Osteoblast (primary cell): ENCODE data around the gene ARHGAP29. TPM values are rescaled to one million over a fixed set of nuclear protein-coding genes. Genes with fewer than 3 reads are reported as not detected.

Experiments used
- DNase-seq: peaks from one replicate; pipeline ENCODE4 v3.0.0; 2011; ENCODE audit warnings: low spot score, mixed read lengths; ENCODE audit not compliant: insufficient read length; ENCODE audit errors: missing footprints
- H2AFZ ChIP-seq: 2 replicates; pipeline ENCODE4 v1.6.0; 2011; ENCODE audit warnings: mild to moderate bottlenecking, low read length
- H3K27ac ChIP-seq: 2 replicates; pipeline ENCODE4 v1.5.1; 2011; ENCODE audit warnings: mild to moderate bottlenecking, low read depth, low read length, moderate library complexity
- H3K27me3 ChIP-seq: 2 replicates; pipeline ENCODE4 v1.6.0; 2012; ENCODE audit warnings: mild to moderate bottlenecking, control low read depth, inconsistent platforms, low read length, moderate library complexity; ENCODE audit not compliant: insufficient read depth
- H3K36me3 ChIP-seq: 2 replicates; pipeline ENCODE4 v1.5.1; 2011; ENCODE audit warnings: mild to moderate bottlenecking, low read length, control low read depth, moderate library complexity; ENCODE audit not compliant: insufficient read depth
- H3K4me1 ChIP-seq: 2 replicates; pipeline ENCODE4 v1.5.1; 2011; ENCODE audit warnings: mild to moderate bottlenecking, low read length, control low read depth, moderate library complexity; ENCODE audit not compliant: insufficient read depth
- H3K4me2 ChIP-seq: 2 replicates; pipeline ENCODE4 v1.6.0; 2011; ENCODE audit warnings: mild to moderate bottlenecking, low read length; ENCODE audit not compliant: insufficient read depth
- H3K4me3 ChIP-seq: fragments of 200-600 bp; sonication (generic); 3 replicates; pipeline ENCODE4 v1.5.1; 2012; ENCODE audit warnings: mild to moderate bottlenecking, low read length, inconsistent platforms; ENCODE audit not compliant: insufficient read depth
- H3K79me2 ChIP-seq: 2 replicates; pipeline ENCODE4 v1.6.0; 2012; ENCODE audit warnings: mild to moderate bottlenecking, low read length, control low read depth, inconsistent platforms; ENCODE audit not compliant: insufficient read depth
- H3K9me3 ChIP-seq: 2 replicates; pipeline ENCODE4 v1.5.1; 2011; ENCODE audit warnings: low read depth, low read length, control low read depth
- H4K20me1 ChIP-seq: 2 replicates; pipeline ENCODE4 v1.6.0; 2012; ENCODE audit warnings: mild to moderate bottlenecking, low read length, control low read depth; ENCODE audit not compliant: insufficient read depth
- CTCF ChIP-seq: IDR thresholded peaks from 2 replicates; pipeline ENCODE4 v1.5.1; 2011; ENCODE audit warnings: mild to moderate bottlenecking, low read depth, low read length, moderate library complexity; ENCODE audit errors: extremely low read depth
- total RNA-seq: library from RNA; depleted of rRNA; stranded (reverse); fragments of >200 nt; gene quantifications from 2 replicates; pipeline ENCODE4 v1.2.3, GENCODE V29; 2012

Gene ARHGAP29
- total RNA-seq, 1 donor = 17.0 TPM

DNA sequence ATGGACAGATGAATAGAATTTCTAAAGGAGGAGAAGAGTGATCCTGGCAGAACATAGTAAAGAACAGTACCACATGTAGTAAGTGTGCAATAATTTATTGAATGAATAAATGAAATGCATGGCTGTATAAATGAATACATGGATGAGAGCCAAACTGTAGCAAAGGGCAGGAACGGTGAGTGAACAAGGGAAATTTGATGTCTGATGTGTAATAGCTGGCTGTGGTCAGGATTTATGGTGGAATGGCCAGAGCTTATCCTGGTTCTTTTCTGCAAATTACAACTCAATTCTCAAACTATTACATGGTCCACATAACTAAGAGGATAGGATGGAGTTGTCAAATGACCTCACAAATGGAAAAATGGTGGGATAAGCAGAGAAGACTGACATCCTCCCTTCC lies 43.2 kb upstream of the ARHGAP29 start:
- H3K27ac ChIP-seq = peak overlapping the region; percentile 51
- no peaks in the 10 kb centered on the region for H3K36me3 ChIP-seq
- H3K4me1 ChIP-seq = peaks cover 46% of the 10 kb centered on the region
- H3K79me2 ChIP-seq = no peaks in the 10 kb centered on the region
- no peaks in the 10 kb centered on the region for H3K27me3 ChIP-seq
- no peaks in the 10 kb centered on the region for H4K20me1 ChIP-seq
- DNase-seq = no peak
- no peaks in the 10 kb centered on the region for H3K9me3 ChIP-seq
- no peak overlapping the region for H3K4me2 ChIP-seq
- no peak for TF ChIP-seq CTCF
- no peak overlapping the region for H3K4me3 ChIP-seq
- no peak overlapping the region for H2AFZ ChIP-seq

DNA sequence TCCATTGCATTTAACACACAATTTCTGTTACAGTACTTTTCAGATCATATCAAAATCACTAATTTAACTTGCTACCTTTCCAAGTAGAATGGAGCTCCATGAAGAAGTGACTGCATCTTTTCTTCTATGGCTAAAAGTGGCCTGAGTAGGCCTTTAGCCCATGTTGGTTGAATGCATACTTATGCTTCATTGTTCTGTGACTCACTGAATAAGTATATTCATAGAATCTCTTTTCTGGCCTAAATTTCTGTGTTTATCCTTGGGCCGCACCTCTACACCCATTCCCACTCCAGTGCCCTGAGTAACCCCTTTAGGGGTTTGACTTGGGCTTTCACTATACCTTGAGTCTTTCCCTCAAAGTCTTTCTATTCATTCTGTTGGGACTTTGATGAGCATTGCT lies 42.1 kb upstream of the ARHGAP29 start:
- Histone ChIP-seq H3K27me3 (no peaks in the 10 kb centered on the region), H3K36me3 (no peaks in the 10 kb centered on the region), H2AFZ (no peak overlapping the region), H3K4me2 (no peak overlapping the region), H3K9me3 (no peaks in the 10 kb centered on the region), H3K4me3 (no peak overlapping the region), H4K20me1 (no peaks in the 10 kb centered on the region), H3K79me2 (no peaks in the 10 kb centered on the region), H3K27ac (no peak overlapping the region), H3K4me1 (peaks cover 36% of the 10 kb centered on the region)
- DNase-seq = no peak
- no peak for TF ChIP-seq CTCF

DNA sequence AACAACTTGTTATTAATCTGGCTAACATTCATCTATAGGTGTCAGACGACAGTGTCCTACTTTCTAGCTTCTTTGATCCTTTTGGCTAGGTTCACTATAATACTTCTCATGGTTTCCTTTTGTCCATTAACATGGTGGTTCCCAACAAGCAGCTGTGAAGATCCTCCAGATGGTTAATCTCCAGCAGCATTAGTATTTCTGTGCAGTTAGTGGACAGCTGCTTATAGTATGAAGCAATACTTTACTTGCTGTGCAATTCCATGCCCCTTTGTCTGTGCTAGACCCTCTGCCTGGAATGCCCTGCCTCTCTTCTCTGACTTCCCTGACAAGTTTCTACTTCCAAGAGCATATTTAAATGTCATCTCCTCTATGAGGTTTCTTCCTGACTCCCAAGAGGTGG lies 41.7 kb upstream of the ARHGAP29 start:
- Histone ChIP-seq H4K20me1 (no peaks in the 10 kb centered on the region), H3K4me2 (no peak overlapping the region), H2AFZ (no peak overlapping the region), H3K4me3 (no peak overlapping the region), H3K4me1 (peaks cover 33% of the 10 kb centered on the region), H3K36me3 (no peaks in the 10 kb centered on the region), H3K27ac (no peak overlapping the region), H3K27me3 (no peaks in the 10 kb centered on the region), H3K79me2 (no peaks in the 10 kb centered on the region), H3K9me3 (no peaks in the 10 kb centered on the region)
- TF ChIP-seq CTCF = no peak
- DNase-seq = no peak

DNA sequence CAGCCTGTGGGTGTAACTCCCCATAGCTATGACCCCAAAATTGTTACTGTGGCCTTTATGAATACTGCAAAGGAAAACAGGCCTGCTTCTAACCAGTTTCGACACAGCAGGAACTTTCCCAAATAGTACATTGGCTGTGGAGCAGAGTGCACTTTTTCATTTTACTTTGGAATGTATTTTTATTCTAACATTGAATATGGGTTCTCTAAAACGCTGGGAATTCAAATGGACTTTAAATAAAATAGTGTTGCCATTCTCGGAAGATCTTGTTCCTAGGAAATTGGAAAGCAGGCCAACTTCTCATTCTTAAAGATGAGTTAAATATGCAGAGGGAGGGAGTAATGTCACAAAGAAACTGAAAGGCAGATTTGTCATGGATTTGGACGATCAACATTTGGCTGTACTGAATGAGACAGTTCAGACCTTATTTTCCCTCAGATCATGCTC lies 39.6 kb upstream of the ARHGAP29 start:
- H3K36me3 ChIP-seq = no peaks in the 10 kb centered on the region
- H3K4me3 ChIP-seq = no peak overlapping the region
- no peaks in the 10 kb centered on the region for H3K9me3 ChIP-seq
- H3K27me3 ChIP-seq = no peaks in the 10 kb centered on the region
- H3K27ac ChIP-seq = peak overlapping the region; percentile 64
- no peak for DNase-seq
- TF ChIP-seq CTCF = no peak
- H4K20me1 ChIP-seq = no peaks in the 10 kb centered on the region
- peak overlapping the region; percentile 58 for H3K4me2 ChIP-seq
- no peaks in the 10 kb centered on the region for H3K79me2 ChIP-seq
- H3K4me1 ChIP-seq = peaks cover 53% of the 10 kb centered on the region
- H2AFZ ChIP-seq = no peak overlapping the region
